Lower leg skin (tissue), 4 donors: Measurements from ENCODE around the gene CD274. TPM values are rescaled to one million over a fixed set of nuclear protein-coding genes. Genes with fewer than 3 reads are reported as not detected.

Experiments used
- DNase-seq, 2 donors: peaks; one replicate each; pipeline ENCODE4 v3.0.0-alpha.2; 2019; ENCODE audit warnings: low spot score in 2 of 2
- H3K4me3 ChIP-seq: fragments of 200-600 bp; sonication (generic); 2 replicates; pipeline ENCODE4 v1.5.1; 2017; ENCODE audit warnings: mild to moderate bottlenecking, low read depth; ENCODE audit not compliant: poor library complexity, severe bottlenecking
- POLR2A ChIP-seq, 2 donors: fragments of 450-650 bp; IDR thresholded peaks; one replicate each; pipeline ENCODE4 v1.6.1; 2016 to 2017; ENCODE audit warnings: antibody characterized with exemption in 2 of 2, mild to moderate bottlenecking in 1 of 2, moderate library complexity in 1 of 2
- WGBS, 2 donors: methylation state at CpG; one replicate each; pipeline ENCODE4 v1.1.5; 2018; 5-methylcytosine and 5-hydroxymethylcytosine counted together
- intact Hi-C: fragments of 100-400 bp; cut with DNase I; formaldehyde crosslinking; loops from one replicate; pipeline ENCODE4 v1.15.0; 2023; ENCODE audit warnings: low total_unique reads
- total RNA-seq, 4 donors: library from RNA; depleted of rRNA; stranded (reverse); fragments of >200 nt; gene quantifications; one replicate each; pipeline ENCODE4 v1.1.0, GENCODE V29; 2016
- TF ChIP-seq, protein P1 (sequence below), 3 donors: fragments of 450-650 bp; IDR thresholded peaks; one replicate each; pipeline ENCODE4 v1.5.1; 2016; ENCODE audit warnings: antibody characterized with exemption in 3 of 3, mild to moderate bottlenecking in 3 of 3, moderate library complexity in 2 of 3

CD274 gene
- total RNA-seq, 4 donors from 2014 or later, result 0.08 to 1.5 (median 0.50) TPM

DNA sequence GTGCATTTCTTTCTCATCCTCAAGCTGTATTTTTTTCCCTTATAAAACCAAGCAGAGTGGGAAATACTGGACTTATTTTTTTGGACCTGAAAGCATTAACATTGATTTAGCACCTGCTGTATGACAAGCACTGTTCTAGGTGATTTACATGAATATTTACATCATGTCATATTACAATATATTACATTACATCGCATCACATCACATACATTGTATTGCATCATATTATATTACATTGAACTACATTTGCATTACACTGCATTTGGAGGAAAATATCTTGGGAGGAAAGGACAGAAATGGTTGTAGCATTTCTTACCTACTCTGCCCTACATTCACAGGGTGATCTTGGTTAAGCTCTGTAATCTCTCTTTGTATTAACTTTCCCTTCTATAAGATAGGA lies 48.8 kb downstream of the CD274 start:
- H3K4me3 ChIP-seq, result no peak overlapping the region
- WGBS, 2 donors, result 94 to 98% methylated on average over 1 of the region's 1 CpG
- intact Hi-C loops, result no loop called here
- TF ChIP-seq, protein P1, sequence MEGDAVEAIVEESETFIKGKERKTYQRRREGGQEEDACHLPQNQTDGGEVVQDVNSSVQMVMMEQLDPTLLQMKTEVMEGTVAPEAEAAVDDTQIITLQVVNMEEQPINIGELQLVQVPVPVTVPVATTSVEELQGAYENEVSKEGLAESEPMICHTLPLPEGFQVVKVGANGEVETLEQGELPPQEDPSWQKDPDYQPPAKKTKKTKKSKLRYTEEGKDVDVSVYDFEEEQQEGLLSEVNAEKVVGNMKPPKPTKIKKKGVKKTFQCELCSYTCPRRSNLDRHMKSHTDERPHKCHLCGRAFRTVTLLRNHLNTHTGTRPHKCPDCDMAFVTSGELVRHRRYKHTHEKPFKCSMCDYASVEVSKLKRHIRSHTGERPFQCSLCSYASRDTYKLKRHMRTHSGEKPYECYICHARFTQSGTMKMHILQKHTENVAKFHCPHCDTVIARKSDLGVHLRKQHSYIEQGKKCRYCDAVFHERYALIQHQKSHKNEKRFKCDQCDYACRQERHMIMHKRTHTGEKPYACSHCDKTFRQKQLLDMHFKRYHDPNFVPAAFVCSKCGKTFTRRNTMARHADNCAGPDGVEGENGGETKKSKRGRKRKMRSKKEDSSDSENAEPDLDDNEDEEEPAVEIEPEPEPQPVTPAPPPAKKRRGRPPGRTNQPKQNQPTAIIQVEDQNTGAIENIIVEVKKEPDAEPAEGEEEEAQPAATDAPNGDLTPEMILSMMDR (IDR thresholded peaks at IDR 0.05), result no peak
- TF ChIP-seq POLR2A (IDR thresholded peaks at IDR 0.05), result no peak
- DNase-seq, result no peak

DNA sequence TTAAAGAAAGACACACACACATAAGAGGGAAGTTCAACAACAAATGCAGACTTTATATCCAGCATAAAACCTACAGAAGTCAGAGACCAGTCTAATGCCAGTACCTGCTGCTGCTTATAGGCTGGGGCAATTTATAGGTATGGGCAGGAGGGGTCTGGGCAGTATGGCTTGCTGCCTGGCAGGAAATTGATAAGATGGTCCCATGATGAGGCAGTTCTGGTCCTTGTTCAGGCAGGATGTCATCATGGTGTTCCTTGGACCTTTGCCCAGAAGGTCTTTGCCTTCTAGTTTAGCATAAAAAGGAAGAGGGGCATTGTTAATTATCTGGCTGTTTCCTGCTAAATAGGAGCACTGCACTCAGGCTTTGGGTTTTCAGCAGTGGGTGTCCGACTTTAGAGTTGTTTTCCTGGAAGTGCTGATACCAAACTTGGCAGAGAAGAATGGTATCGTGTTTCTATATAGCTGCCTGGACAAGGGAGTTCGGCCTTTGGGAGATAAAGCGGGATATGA lies 49.6 kb downstream of the CD274 start:
- no peak overlapping the region for H3K4me3 ChIP-seq
- 68 to 75% methylated on average over 4 of the region's 4 CpGs for WGBS, 2 donors
- peak in 1 of 2 donors; percentile 53 for DNase-seq
- no peak for TF ChIP-seq POLR2A (IDR thresholded peaks at IDR 0.05)
- TF ChIP-seq, protein P1 (IDR thresholded peaks at IDR 0.05), result no peak
- intact Hi-C loops, result no loop called here

DNA sequence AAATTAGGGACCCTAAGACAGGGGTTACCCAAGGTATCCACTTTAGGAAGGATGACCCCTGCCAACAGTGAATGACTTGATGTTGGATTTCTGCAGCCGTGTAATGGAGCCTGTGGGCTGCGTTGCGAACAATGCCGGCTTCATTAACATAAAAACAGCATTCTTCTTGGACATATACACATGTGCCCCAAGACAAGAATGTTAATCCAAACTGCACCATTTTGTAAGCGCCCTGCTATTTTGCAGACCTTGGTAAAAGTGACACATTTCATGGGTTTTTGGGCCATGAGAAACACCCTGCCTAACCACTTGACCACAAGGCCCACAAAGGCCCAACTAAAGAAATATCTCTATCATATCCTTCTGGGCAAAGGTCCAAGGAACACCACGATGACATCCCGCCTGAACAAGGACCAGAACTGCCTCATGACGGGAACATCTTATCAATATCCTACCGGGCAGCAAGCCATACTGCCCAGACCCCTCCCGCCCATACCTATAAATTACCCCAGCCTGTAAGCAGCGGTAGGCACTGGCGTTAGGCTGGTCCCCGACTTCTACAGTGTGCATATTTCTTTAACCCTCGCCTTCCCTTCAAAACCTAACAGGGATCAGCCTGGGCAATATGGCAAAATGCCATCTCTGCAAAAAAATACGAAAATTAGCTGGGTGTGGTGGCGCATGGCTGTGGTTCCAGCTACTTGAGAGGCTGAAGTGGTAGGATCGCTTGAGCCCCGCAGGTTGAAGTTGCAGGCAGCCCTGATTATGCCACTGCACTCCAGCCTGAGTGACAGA lies 50.3 kb downstream of the CD274 start:
- intact Hi-C loops, result no loop called here
- WGBS, 2 donors, result 57 to 58% methylated on average over 18 of the region's 18 CpGs

DNA sequence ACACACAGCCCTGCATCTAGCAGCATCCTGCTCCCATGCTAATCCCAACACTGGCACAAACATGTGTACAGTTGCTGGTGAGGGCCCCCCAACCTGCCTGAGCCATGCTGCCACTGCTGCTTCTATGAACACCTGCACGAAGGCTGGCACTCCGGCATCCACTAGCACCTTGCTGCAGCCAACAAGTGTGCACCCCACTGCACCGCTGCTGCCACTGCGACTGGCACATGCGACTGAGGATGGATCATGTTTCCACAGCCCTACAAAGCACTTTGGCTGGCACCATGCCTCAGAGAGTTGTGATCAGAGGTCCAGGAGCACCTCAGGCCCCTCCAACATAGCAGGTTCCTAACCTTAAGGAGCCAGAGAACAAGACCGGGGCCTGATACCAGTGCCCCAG lies 52.2 kb downstream of the CD274 start:
- H3K4me3 ChIP-seq, result no peak overlapping the region
- intact Hi-C loops, result no loop called here
- TF ChIP-seq, protein P1 (IDR thresholded peaks at IDR 0.05), result no peak
- no peak for TF ChIP-seq POLR2A (IDR thresholded peaks at IDR 0.05)
- WGBS, 2 donors, result 96 to 98% methylated on average over 6 of the region's 6 CpGs
- DNase-seq, result no peak

More for the DNA sequence above, 50.3 kb downstream of the CD274 start:
- DNase-seq, result peak in 1 of 2 donors; percentile 41
- H3K4me3 ChIP-seq, result no peak overlapping the region
- TF ChIP-seq POLR2A (IDR thresholded peaks at IDR 0.05), result no peak
- TF ChIP-seq, protein P1 (IDR thresholded peaks at IDR 0.05), result no peak

DNA sequence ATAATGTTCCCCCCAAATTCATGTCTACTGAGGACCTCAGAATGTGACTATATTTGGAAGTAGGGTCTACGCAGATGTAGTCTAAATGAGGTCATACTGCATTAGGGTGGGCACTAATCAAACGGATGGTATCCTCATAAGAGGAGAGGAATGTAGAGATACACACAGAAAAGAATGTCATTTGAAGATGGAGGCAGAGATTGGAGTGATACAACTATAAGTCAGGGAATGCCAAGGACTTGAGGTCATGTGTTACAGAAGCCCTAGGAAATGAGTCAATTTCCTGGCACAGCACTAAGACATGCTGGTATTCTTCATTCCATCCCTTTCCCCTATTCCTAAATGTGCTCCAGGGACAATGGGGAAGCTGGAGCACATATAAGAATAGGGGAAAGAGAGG lies 59.2 kb downstream of the CD274 start:
- H3K4me3 ChIP-seq, result no peak overlapping the region
- DNase-seq, result no peak
- 43 to 55% methylated on average over 2 of the region's 2 CpGs for WGBS, 2 donors
- no peak for TF ChIP-seq POLR2A (IDR thresholded peaks at IDR 0.05)
- TF ChIP-seq, protein P1 (IDR thresholded peaks at IDR 0.05), result no peak
- intact Hi-C loops, result no loop called here
